Suprapubic skin (tissue), 4 donors: Measurements from ENCODE around the gene COPA.

Experiments used
- EP300 ChIP-seq: sonication (generic); formaldehyde crosslinking; IDR thresholded peaks from one replicate; pipeline ENCODE4 v1.6.1; 2017; ENCODE audit warnings: antibody characterized with exemption
- POLR2A ChIP-seq, 2 donors: fragments of 450-650 bp; IDR thresholded peaks; one replicate each; pipeline ENCODE4 v1.6.1; 2017; ENCODE audit warnings: antibody characterized with exemption in 2 of 2, mild to moderate bottlenecking in 2 of 2, moderate library complexity in 2 of 2
- POLR2AphosphoS5 ChIP-seq, 3 donors: sonication (generic); formaldehyde crosslinking; IDR thresholded peaks; one replicate each; pipeline ENCODE4 v1.6.1; 2017; ENCODE audit warnings: antibody characterized with exemption in 3 of 3
- TF ChIP-seq, protein P1 (sequence below), 2 donors: fragments of 200-600 bp in 1 of 2; fragments of 450-650 bp in 1 of 2; sonication (generic) in 1 of 2; IDR thresholded peaks; one replicate each; pipeline ENCODE4 v1.5.1; 2016 to 2019; ENCODE audit warnings: antibody characterized with exemption in 2 of 2, mild to moderate bottlenecking in 1 of 2, moderate library complexity in 1 of 2

DNA sequence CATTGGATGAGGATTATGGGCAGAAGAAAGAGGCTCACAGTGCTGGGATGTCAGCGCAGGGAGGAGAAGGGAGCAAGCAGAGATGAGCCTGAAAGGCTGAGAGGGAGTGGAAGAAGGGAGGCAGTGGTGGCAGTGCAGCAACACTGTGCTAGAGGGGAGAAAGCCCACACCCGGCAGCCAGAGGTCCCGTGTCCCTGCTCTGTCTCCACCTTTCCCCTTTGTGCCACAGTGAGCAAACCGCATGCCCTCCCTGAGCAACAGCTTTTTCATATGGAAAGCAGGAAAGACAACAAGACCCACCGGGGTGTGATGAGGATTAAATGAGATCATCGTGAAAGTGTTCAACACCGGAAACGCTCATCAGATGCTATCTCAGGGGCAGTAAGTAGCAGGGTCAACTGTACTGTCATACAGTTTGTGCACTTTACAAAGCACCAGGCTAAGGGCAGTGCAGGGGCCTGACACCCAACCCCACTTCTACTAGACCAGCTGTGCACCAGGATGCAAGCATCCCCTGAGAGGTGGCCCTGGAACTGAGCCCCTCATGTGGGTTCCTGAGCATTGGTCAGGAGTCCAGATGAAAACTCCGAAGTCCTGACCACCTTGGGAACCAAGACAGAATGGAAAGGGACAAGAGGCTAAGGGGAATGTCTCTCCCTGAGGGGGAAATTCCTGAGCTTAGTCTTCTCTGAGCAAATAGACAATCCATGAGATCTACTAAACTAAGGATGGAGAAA, 32.9 kb upstream of the COPA start:
- TF ChIP-seq EP300, result no peak
- TF ChIP-seq, protein P1, sequence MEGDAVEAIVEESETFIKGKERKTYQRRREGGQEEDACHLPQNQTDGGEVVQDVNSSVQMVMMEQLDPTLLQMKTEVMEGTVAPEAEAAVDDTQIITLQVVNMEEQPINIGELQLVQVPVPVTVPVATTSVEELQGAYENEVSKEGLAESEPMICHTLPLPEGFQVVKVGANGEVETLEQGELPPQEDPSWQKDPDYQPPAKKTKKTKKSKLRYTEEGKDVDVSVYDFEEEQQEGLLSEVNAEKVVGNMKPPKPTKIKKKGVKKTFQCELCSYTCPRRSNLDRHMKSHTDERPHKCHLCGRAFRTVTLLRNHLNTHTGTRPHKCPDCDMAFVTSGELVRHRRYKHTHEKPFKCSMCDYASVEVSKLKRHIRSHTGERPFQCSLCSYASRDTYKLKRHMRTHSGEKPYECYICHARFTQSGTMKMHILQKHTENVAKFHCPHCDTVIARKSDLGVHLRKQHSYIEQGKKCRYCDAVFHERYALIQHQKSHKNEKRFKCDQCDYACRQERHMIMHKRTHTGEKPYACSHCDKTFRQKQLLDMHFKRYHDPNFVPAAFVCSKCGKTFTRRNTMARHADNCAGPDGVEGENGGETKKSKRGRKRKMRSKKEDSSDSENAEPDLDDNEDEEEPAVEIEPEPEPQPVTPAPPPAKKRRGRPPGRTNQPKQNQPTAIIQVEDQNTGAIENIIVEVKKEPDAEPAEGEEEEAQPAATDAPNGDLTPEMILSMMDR (IDR thresholded peaks at IDR 0.05), result no peak
- no peak for TF ChIP-seq POLR2A (IDR thresholded peaks at IDR 0.05)
- no peak for TF ChIP-seq POLR2AphosphoS5 (IDR thresholded peaks at IDR 0.05)
